LNCaP clone FGC (cell line): Measurements from ENCODE around the gene FOXK2.
"Not testable (repeated sequence)": the region's sequence is repeated elsewhere in the genome, so short reads cannot be mapped to it uniquely, and the experiment has no call there.

ENCODE experiments used
- DNase-seq: peaks from one replicate; pipeline ENCODE4 v3.0.0-alpha.2; 2011; ENCODE audit warnings: low read depth
- H3K4me3 ChIP-seq: 2 replicates; pipeline ENCODE4 v1.5.1; 2011; ENCODE audit warnings: mild to moderate bottlenecking, low read depth, low read length, control low read depth
- CTCF ChIP-seq: IDR thresholded peaks from 2 replicates; pipeline ENCODE4 v1.5.1; 2012; ENCODE audit warnings: mild to moderate bottlenecking; ENCODE audit not compliant: control insufficient read depth, insufficient read depth; ENCODE audit errors: extremely low read depth

The FOXK2 gene

DNA sequence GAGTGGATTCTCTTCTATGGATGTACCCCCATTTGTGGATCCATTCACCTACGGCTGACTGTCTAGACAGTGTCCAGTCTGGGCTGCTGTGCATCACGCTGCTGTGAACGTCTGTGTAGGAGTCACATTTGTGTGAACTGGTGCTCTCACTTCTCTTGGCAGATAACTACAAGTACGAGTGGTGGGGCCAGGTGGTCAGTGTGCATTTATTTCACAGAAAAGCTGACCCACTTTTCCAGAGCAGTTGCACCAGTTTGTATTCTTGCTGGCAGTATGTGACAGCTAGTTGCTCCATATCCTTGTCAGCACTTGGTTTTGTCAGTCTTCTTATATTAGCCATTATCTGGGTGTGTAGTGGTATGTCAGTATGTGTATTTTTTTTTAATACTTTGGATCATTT, 28.4 kb downstream of the FOXK2 start:
- no peak overlapping the region for H3K4me3 ChIP-seq
- no peak for TF ChIP-seq CTCF
- DNase-seq: no peak

GRCh38 chr17:82548681-82549303, 29.3 kb downstream of the FOXK2 start:
- no peak for TF ChIP-seq CTCF
- no peak overlapping the region for H3K4me3 ChIP-seq
- no peak for DNase-seq

- peak; percentile 67 for TF ChIP-seq CTCF
- DNase-seq: no peak
- no peak overlapping the region for H3K4me3 ChIP-seq
Measured at GRCh38 chr17:82551779-82552457, 32.4 kb downstream of the FOXK2 start.

DNA sequence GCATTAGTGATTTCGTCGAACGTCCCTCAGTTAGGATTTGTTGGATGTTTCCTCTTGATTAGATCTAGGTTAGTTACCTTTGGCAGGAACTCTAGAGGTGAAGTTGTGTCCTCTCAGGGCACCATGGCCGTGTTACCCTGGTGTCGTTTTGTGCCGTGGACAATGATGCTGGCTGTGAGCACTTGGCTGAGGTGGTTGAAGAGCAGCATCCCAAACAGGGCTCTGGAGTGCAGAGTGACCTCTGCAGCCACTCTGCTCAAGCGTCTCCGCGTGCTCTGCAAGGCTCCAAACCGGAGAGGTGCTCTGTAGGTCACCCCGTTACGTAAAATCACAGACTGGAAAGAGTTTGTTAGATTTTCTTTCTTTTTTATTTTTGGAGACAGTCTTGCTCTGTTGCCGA, 33.0 kb downstream of the FOXK2 start:
- no peak overlapping the region for H3K4me3 ChIP-seq
- DNase-seq: no peak
- TF ChIP-seq CTCF: no peak

GRCh38 chr17:82553210-82553930, 33.8 kb downstream of the FOXK2 start:
- TF ChIP-seq CTCF: no peak
- no peak for DNase-seq
- no peak overlapping the region for H3K4me3 ChIP-seq

GRCh38 chr17:82557510-82557909, 38.0 kb downstream of the FOXK2 start:
- not testable (repeated sequence) for DNase-seq

GRCh38 chr17:82559566-82560251, 40.2 kb downstream of the FOXK2 start:
- peak; percentile 90 for DNase-seq
- peak overlapping the region; percentile 20; the same call in 1 of the 2 replicates for H3K4me3 ChIP-seq
- TF ChIP-seq CTCF: no peak

More at GRCh38 chr17:82557510-82557909, 38.0 kb downstream of the FOXK2 start:
- H3K4me3 ChIP-seq: not testable (repeated sequence)
